Psoas muscle (tissue), 8 donors: ENCODE results near the gene POLR2A. TPM values are rescaled to one million over a fixed set of nuclear protein-coding genes. Genes with fewer than 3 reads are reported as not detected.
"Not testable (repeated sequence)": the region's sequence is repeated elsewhere in the genome, so short reads cannot be mapped to it uniquely, and the experiment has no call there.

Source experiments
- ATAC-seq, 4 donors: fragments of 200-7000 bp; cut with Tn5 transposase; one replicate each; pipeline ENCODE4 v1.9.1; 2020; ENCODE audit warnings: moderate library complexity in 3 of 4, mild to moderate bottlenecking in 2 of 4
- DNase-seq, 2 donors: peaks; one replicate each; pipeline ENCODE4 v3.0.0-alpha.2; 2020
- H3K27ac ChIP-seq: fragments of 200-600 bp; one replicate; pipeline ENCODE4 v1.8.0; 2022
- H3K27me3 ChIP-seq, 3 donors: fragments of 200-600 bp in 1 of 3; one replicate each; pipeline versions ENCODE4 v1.6.1 to v1.8.0; 2013 to 2022; ENCODE audit warnings: low read length in 2 of 3, mild to moderate bottlenecking in 2 of 3, moderate library complexity in 1 of 3; ENCODE audit not compliant: insufficient read depth in 3 of 3
- H3K36me3 ChIP-seq, 2 donors: fragments of 200-600 bp in 1 of 2; one replicate each; pipeline versions ENCODE4 v1.6.1 to v1.8.0; 2013 to 2022; ENCODE audit warnings: low read depth in 1 of 2, mild to moderate bottlenecking in 1 of 2, moderate library complexity in 1 of 2; ENCODE audit not compliant: insufficient read depth in 1 of 2
- H3K4me1 ChIP-seq: fragments of 200-600 bp; one replicate; pipeline ENCODE4 v1.8.0; 2022
- H3K4me3 ChIP-seq: fragments of 200-600 bp; one replicate; pipeline ENCODE4 v1.8.0; 2022; ENCODE audit warnings: mild to moderate bottlenecking
- H3K9me3 ChIP-seq: fragments of 200-600 bp; one replicate; pipeline ENCODE4 v1.8.0; 2022
- whole genome bisulfite sequencing, 3 donors: extraction: QIAGEN DNeasy Blood & Tissue Kit; methylation state at CpG; one replicate each; pipeline versions ENCODE4 v1.1.6 to v1.1.7; 2013; 5-methylcytosine and 5-hydroxymethylcytosine counted together
- intact Hi-C, 2 donors: fragments of 100-400 bp; cut with DNase I; formaldehyde crosslinking; loops; one replicate each; pipeline versions ENCODE4 v1.11.0 to v1.14.2; 2022
- polyA plus RNA-seq, 3 donors: library from polyadenylated mRNA; stranded (reverse); fragments of 200-250 nt; gene quantifications; one replicate each; pipeline ENCODE4 v1.2.3, GENCODE V29; 2013
- total RNA-seq, 4 donors: library from RNA; stranded (reverse); fragmentation: NEBNext Ultra II Directional in 2 of 4; extraction: Animal tissue kit (Norgen Biotek cat#: 25700) in 2 of 4; gene quantifications; one replicate each; pipeline versions ENCODE4 v1.2.1 to v1.2.4, GENCODE V29; 2021 to 2023
- TF ChIP-seq, protein P1 (sequence below): fragments of 200-600 bp; IDR thresholded peaks from one replicate; pipeline ENCODE4 v1.8.0; 2022; ENCODE audit warnings: antibody characterized with exemption
- donor health status: healthy with polysubstance abuse.
- donor health status: DM: no; HTN: no; CAD: no; lungs with moderate emphysema.
- donor health status: Bipolar disorder and iron deficiency.
- donor health status: healthy.
- donor health status: DM: yes; HTN: yes; CAD: no.
- donor health status: DM: no; HTN: no; CAD: no.
- donor health status: DM: no; HTN: no; CAD: no.
- donor health status: DM: yes; HTN: yes; CAD: no.

Gene POLR2A
- total and polyA plus RNA-seq, 7 donors = 8.0 to 74.3 (median 54.9) TPM

GRCh38 chr17:7478276-7479212, 5.6 kb upstream of the POLR2A start:
- ATAC-seq = peak; percentile 8 to 20 (median 16)
- DNase-seq = peak; percentile 63 to 79
- Histone ChIP-seq H3K27ac (peak overlapping the region; percentile 99), H3K36me3 (no peaks in the 10 kb centered on the region), H3K27me3 (no peaks in the 10 kb centered on the region), H3K4me1 (peaks cover 65% of the 10 kb centered on the region), H3K9me3 (no peaks in the 10 kb centered on the region), H3K4me3 (peak overlapping the region; percentile 97)
- WGBS, 3 donors = 10 to 21% (median 12%) methylated on average over 34 to 40 of the region's 40 CpGs
- intact Hi-C loops = loop anchor here (2.0 kb wide), 2 partner anchors 34 to 38 kb away; partner anchors contain the start of gene CHRNB1 (in 1 of the 2)
- TF ChIP-seq, protein P1, sequence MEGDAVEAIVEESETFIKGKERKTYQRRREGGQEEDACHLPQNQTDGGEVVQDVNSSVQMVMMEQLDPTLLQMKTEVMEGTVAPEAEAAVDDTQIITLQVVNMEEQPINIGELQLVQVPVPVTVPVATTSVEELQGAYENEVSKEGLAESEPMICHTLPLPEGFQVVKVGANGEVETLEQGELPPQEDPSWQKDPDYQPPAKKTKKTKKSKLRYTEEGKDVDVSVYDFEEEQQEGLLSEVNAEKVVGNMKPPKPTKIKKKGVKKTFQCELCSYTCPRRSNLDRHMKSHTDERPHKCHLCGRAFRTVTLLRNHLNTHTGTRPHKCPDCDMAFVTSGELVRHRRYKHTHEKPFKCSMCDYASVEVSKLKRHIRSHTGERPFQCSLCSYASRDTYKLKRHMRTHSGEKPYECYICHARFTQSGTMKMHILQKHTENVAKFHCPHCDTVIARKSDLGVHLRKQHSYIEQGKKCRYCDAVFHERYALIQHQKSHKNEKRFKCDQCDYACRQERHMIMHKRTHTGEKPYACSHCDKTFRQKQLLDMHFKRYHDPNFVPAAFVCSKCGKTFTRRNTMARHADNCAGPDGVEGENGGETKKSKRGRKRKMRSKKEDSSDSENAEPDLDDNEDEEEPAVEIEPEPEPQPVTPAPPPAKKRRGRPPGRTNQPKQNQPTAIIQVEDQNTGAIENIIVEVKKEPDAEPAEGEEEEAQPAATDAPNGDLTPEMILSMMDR = no peak

DNA sequence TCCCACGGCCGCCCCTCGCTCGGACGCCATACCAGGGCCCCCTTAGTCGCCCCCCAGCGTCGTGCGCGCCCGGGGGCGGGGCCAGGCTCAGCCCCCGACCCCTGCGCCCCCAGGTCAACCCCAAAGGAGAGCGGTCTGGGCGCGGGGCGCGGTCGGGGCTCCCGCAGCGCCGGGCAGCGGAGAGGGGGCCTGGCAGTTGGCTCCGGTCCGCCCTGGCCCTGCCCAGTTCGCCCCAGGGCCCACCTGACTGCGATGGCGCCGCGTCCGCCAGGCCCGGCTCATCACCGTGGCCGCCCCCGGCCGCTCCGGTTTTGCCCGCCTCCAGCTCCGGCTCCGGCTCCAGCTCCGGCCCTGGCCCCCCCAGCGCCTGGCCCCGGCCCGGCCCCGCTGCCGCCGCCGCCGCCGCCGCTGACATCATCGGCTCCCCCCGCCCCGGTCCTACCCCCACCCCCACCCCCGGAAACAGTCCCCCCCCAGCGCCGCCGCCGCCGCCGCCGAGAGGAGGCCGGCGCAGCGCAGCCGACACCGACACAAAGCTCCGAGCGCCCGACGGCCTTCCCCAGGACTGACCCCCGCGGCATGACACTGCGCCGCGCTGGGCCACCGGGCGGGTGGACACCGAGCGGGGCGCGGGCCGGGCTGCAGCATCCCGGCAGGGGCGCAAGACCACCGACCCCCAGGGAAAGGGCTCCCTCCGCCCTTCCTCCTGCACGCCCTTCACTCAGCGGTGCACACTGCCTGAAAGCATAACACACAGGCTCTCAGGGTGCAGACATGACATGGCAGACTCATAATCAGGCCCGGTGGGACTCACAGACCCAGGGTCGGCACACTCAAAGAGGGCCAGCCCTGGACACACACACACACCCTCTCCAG, 4.7 kb upstream of the POLR2A start, which contains the start of gene ZBTB4:
ZBTB4 (minus strand) TSS at position 419 of the 876 bp plus-strand sequence. CDS start 12,830 bp downstream, outside the sequence.
- intact Hi-C loops = loop anchor here (2.0 to 5.0 kb wide), 5 partner anchors 35 to 743 kb away; partner anchors contain the start of genes CHRNB1 (in 1 of the 2) and FGF11 (in 1 of the 2)
- ATAC-seq = peak; percentile 0 to 8 (median 2)
- peak; percentile 72 to 85 for DNase-seq
- Histone ChIP-seq H3K4me3 (peak within 1 kb of the TSS; percentile 97), H3K4me1 (peaks cover 59% of the 10 kb centered on the region), H3K27ac (peak within 1 kb of the TSS; percentile 99), H3K9me3 (no peaks in the 10 kb centered on the region), H3K27me3 (no peaks in the 10 kb centered on the region), H3K36me3 (no peaks in the 10 kb centered on the region)
- TF ChIP-seq, protein P1 = no peak
- 0 to 1% (median 1%) methylated on average over 39 to 92 of the region's 92 CpGs for WGBS, 3 donors

DNA sequence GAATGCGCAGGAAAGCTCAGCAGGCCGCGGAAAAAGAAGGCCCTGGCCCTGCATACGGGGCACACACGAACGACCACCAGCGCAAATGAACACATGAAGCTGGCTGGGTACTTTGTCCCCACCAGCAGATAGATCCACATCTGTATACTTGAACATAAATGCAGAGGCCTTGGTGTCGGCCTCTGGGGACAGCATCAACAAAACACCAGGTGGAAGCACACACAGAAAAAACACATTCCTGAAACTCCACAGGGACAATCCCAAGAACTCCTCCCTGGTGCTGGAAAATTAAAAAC, 4.1 kb upstream of the POLR2A start:
- H3K27me3 ChIP-seq = no peaks in the 10 kb centered on the region
- H3K27ac ChIP-seq = peak overlapping the region; percentile 99
- WGBS, 3 donors = 5 to 7% (median 5%) methylated on average over 8 of the region's 8 CpGs
- no peak for ATAC-seq
- no peak for DNase-seq
- H3K4me1 ChIP-seq = peaks cover 55% of the 10 kb centered on the region
- intact Hi-C loops = loop anchor here in 1 of 2 donors (2.0 to 5.0 kb wide), 3 partner anchors 41 to 742 kb away; partner anchors contain the start of gene FGF11
- H3K4me3 ChIP-seq = peak overlapping the region; percentile 97
- no peaks in the 10 kb centered on the region for H3K36me3 ChIP-seq
- H3K9me3 ChIP-seq = no peaks in the 10 kb centered on the region
- TF ChIP-seq, protein P1 = no peak

DNA sequence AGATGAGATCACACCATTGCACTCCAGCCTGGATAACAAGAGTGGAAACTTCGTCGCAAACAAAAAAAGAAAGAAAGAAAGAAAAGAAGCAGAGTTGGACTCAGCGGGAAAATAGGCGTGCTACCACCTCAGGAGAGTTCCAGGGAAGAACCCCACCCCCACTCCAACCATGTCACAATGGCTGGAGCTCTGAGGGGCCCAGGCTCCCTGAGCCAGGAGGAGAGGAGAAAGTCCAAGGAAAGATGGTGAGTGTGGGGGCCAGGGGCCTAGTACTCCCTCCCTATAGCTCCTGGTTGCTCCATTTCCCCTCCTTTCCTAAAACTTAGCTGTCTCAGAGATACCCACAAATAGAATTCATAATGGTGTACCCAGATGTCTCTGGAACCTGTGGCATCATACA, 2.9 kb upstream of the POLR2A start, which contains the start of gene SLC35G6:
SLC35G6 (plus strand) TSS at position 172 of the 400 bp plus-strand sequence; CDS start at position 243, 71 bp downstream.
- H3K27me3 ChIP-seq, H3K9me3 ChIP-seq, DNase-seq, H3K36me3 ChIP-seq, ATAC-seq: not testable (repeated sequence)
- 83 to 97% (median 86%) methylated on average over 4 of the region's 4 CpGs for WGBS, 3 donors
- peak within 1 kb of the TSS; percentile 100 for H3K27ac ChIP-seq
- H3K4me1 ChIP-seq = peaks cover 51% of the 10 kb centered on the region
- peak within 1 kb of the TSS; percentile 97 for H3K4me3 ChIP-seq
- intact Hi-C loops = loop anchor here in 1 of 2 donors (2.0 to 5.0 kb wide), 3 partner anchors 42 to 741 kb away; partner anchors contain the start of gene FGF11

DNA sequence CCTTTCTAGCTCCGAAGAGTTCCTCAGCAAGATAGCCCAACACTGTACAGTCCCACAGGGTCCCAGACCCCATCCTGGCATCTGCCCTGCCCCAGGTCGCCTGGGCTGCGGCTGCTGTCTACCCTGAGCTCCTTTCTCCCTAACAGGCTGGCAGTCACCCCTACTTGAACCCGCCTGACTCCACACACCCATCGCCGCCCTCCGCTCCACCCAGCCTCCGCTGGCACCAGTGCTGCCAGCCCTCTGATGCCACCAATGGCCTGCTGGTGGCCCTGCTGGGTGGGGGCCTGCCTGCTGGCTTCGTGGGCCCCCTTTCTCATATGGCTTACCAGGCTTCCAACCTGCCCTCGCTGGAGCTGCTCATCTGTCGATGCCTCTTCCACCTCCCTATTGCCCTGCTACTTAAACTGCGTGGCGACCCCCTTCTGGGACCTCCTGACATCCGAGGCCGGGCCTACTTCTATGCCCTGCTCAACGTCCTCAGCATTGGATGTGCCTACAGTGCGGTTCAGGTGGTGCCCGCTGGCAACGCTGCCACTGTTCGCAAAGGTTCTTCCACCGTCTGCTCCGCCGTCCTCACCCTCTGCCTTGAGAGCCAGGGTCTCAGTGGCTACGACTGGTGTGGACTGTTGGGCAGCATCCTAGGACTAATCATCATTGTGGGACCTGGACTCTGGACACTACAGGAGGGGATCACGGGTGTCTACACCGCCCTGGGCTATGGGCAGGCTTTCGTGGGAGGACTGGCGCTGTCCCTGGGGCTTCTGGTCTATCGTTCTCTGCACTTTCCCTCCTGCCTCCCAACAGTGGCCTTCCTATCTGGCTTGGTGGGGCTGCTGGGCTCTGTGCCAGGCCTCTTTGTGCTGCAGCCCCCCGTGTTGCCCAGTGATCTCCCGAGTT, 2.1 kb upstream of the POLR2A start:
- DNase-seq, H3K27me3 ChIP-seq, H3K36me3 ChIP-seq, ATAC-seq, H3K9me3 ChIP-seq: not testable (repeated sequence)
- peak overlapping the region; percentile 85 for H3K4me3 ChIP-seq
- peak overlapping the region; percentile 100 for H3K27ac ChIP-seq
- WGBS, 3 donors = 73 to 83% (median 75%) methylated on average over 30 to 31 of the region's 31 CpGs
- intact Hi-C loops = loop anchor here in 1 of 2 donors (2.0 to 5.0 kb wide), 3 partner anchors 43 to 740 kb away; partner anchors contain the start of gene FGF11
- peaks cover 51% of the 10 kb centered on the region for H3K4me1 ChIP-seq

DNA sequence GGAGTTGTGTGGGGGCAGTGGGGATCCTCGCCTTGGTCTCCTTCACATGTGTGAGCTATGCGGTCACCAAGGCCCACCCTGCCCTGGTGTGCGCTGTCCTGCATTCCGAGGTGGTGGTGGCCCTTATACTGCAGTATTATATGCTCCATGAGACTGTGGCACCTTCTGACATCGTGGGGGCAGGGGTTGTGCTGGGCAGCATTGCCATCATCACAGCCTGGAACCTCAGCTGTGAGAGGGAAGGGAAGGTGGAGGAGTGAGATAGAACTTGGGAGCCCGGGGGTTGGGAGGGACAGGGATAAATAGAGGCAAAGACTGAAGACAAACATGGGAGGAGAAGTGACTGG, 1.5 kb upstream of the POLR2A start:
- not testable (repeated sequence) for H3K36me3 ChIP-seq, H3K9me3 ChIP-seq, DNase-seq, ATAC-seq, H3K27me3 ChIP-seq
- intact Hi-C loops = loop anchor here in 1 of 2 donors (5.0 kb wide), 2 partner anchors 360 to 740 kb away; no protein-coding TSS in a partner anchor
- Histone ChIP-seq H3K27ac (peak overlapping the region; percentile 100), H3K4me1 (peaks cover 51% of the 10 kb centered on the region), H3K4me3 (peak overlapping the region; percentile 85)
- 57 to 61% (median 60%) methylated on average over 6 of the region's 6 CpGs for WGBS, 3 donors
